H9 (cell line): Measurements from ENCODE around the gene B4GALT6. TPM values are rescaled to one million over a fixed set of nuclear protein-coding genes. Genes with fewer than 3 reads are reported as not detected.

ENCODE experiments used
- DNase-seq: peaks from one replicate; pipeline ENCODE4 v3.0.0-alpha.2; 2017
- H2AFZ ChIP-seq: one replicate; pipeline ENCODE4 v1.6.1; 2013; ENCODE audit warnings: mild to moderate bottlenecking, low read length, control low read depth, moderate library complexity
- H2AK5ac ChIP-seq: 2 replicates; pipeline ENCODE4 v1.6.1; 2013; ENCODE audit warnings: low read length, control low read depth, mixed read lengths; ENCODE audit not compliant: insufficient read length
- H2BK120ac ChIP-seq: one replicate; pipeline ENCODE4 v1.6.1; 2013; ENCODE audit warnings: low read depth, mild to moderate bottlenecking, low read length, control low read depth, inconsistent platforms; ENCODE audit not compliant: poor library complexity, severe bottlenecking
- H2BK12ac ChIP-seq: 2 replicates; pipeline ENCODE4 v1.6.1; 2013; ENCODE audit warnings: low read length, control low read depth, mixed read lengths, low read depth; ENCODE audit not compliant: insufficient read length
- H2BK15ac ChIP-seq: 2 replicates; pipeline ENCODE4 v1.6.1; 2013; ENCODE audit warnings: low read depth, low read length, control low read depth
- H2BK20ac ChIP-seq: one replicate; pipeline ENCODE4 v1.6.1; 2013; ENCODE audit warnings: low read depth, mild to moderate bottlenecking, low read length, control low read depth, inconsistent platforms; ENCODE audit not compliant: poor library complexity, severe bottlenecking
- H2BK5ac ChIP-seq: 2 replicates; pipeline ENCODE4 v1.6.1; 2013; ENCODE audit warnings: low read length, control low read depth, mixed read lengths; ENCODE audit not compliant: insufficient read length
- H3K14ac ChIP-seq: 2 replicates; pipeline ENCODE4 v1.6.1; 2013; ENCODE audit warnings: low read length, control low read depth; ENCODE audit not compliant: insufficient read depth
- H3K18ac ChIP-seq: 2 replicates; pipeline ENCODE4 v1.6.1; 2013; ENCODE audit warnings: low read depth, mild to moderate bottlenecking, mixed read lengths, low read length, control low read depth; ENCODE audit not compliant: insufficient read length
- H3K23ac ChIP-seq: 2 replicates; pipeline ENCODE4 v1.6.1; 2013; ENCODE audit warnings: low read length, control low read depth, mixed read lengths, low read depth; ENCODE audit not compliant: insufficient read length
- H3K23me2 ChIP-seq: 2 replicates; pipeline ENCODE4 v1.6.1; 2013; ENCODE audit warnings: low read depth, mild to moderate bottlenecking, mixed read lengths, low read length, control low read depth; ENCODE audit not compliant: insufficient read length, poor library complexity, severe bottlenecking
- H3K27ac ChIP-seq: 2 replicates; pipeline ENCODE4 v1.5.1; 2013; ENCODE audit warnings: low read length, control low read depth, mixed read lengths, low read depth; ENCODE audit not compliant: insufficient read length
- H3K27me3 ChIP-seq: 2 replicates; pipeline ENCODE4 v1.6.1; 2013; ENCODE audit warnings: low read length, control low read depth, inconsistent platforms; ENCODE audit not compliant: insufficient read depth
- H3K4ac ChIP-seq: 2 replicates; pipeline ENCODE4 v1.6.1; 2013; ENCODE audit warnings: low read depth, mild to moderate bottlenecking, control low read depth, inconsistent platforms, low read length, moderate library complexity
- H3K4me1 ChIP-seq: 2 replicates; pipeline ENCODE4 v1.6.1; 2013; ENCODE audit warnings: low read length, control low read depth, inconsistent platforms; ENCODE audit not compliant: insufficient read depth
- H3K4me2 ChIP-seq: 2 replicates; pipeline ENCODE4 v1.6.1; 2013; ENCODE audit warnings: low read length, control low read depth, mixed read lengths; ENCODE audit not compliant: insufficient read length, insufficient read depth
- H3K56ac ChIP-seq: 2 replicates; pipeline ENCODE4 v1.6.1; 2013; ENCODE audit warnings: low read depth, mild to moderate bottlenecking, mixed read lengths, low read length, control low read depth; ENCODE audit not compliant: insufficient read length
- H3K79me1 ChIP-seq: 2 replicates; pipeline ENCODE4 v1.6.1; 2013; ENCODE audit warnings: low read depth, mild to moderate bottlenecking, moderate library complexity, low read length, control low read depth, inconsistent platforms; ENCODE audit not compliant: insufficient read depth, poor library complexity, severe bottlenecking
- H3K79me2 ChIP-seq: 2 replicates; pipeline ENCODE4 v1.6.1; 2013; ENCODE audit warnings: low read length, control low read depth, inconsistent platforms; ENCODE audit not compliant: insufficient read depth
- H3K9ac ChIP-seq: 2 replicates; pipeline ENCODE4 v1.6.1; 2013; ENCODE audit warnings: low read length, control low read depth, mixed read lengths; ENCODE audit not compliant: insufficient read length; ENCODE audit errors: extremely low read depth
- H3K9me3 ChIP-seq: one replicate; pipeline ENCODE4 v1.6.1; 2013; ENCODE audit warnings: low read depth, low read length, inconsistent platforms; ENCODE audit not compliant: control insufficient read depth
- H3T11ph ChIP-seq: one replicate; pipeline ENCODE4 v1.6.1; 2013; ENCODE audit warnings: mild to moderate bottlenecking, low read length, control low read depth, inconsistent platforms
- H4K20me1 ChIP-seq: one replicate; pipeline ENCODE4 v1.6.1; 2013; ENCODE audit not compliant: control insufficient read depth, insufficient read length, insufficient read depth
- H4K5ac ChIP-seq: 2 replicates; pipeline ENCODE4 v1.6.1; 2013; ENCODE audit warnings: low read depth, mild to moderate bottlenecking, mixed read lengths, low read length, control low read depth; ENCODE audit not compliant: insufficient read length
- H4K8ac ChIP-seq: replicated peaks from 2 replicates; pipeline ENCODE4 v1.6.1; 2013; ENCODE audit warnings: low read length, control low read depth, mixed read lengths, low read depth; ENCODE audit not compliant: insufficient read length
- H4K91ac ChIP-seq: 2 replicates; pipeline ENCODE4 v1.6.1; 2013; ENCODE audit warnings: low read depth, mild to moderate bottlenecking, moderate library complexity, mixed read lengths, low read length, control low read depth; ENCODE audit not compliant: insufficient read length
- H3K27ac Mint-ChIP-seq, 3 experiments: 2 replicates in 2 of 3; 3 replicates in 1 of 3; pipeline ENCODE4 v1.8.0; 2020 to 2021; ENCODE audit warnings: mixed read lengths in 3 of 3, mild to moderate bottlenecking in 1 of 3, moderate library complexity in 1 of 3
- H3K27me3 Mint-ChIP-seq: 2 replicates; pipeline ENCODE4 v1.8.0; 2021; ENCODE audit warnings: low read depth, mild to moderate bottlenecking, moderate library complexity, mixed read lengths
- H3K36me3 Mint-ChIP-seq, 3 experiments: 2 replicates in 2 of 3; 3 replicates in 1 of 3; pipeline ENCODE4 v1.8.0; 2020 to 2021; ENCODE audit warnings: low read depth in 3 of 3, mixed read lengths in 3 of 3; ENCODE audit not compliant: insufficient read depth in 1 of 3
- H3K4me1 Mint-ChIP-seq, 2 experiments: 2 replicates each; pipeline ENCODE4 v1.8.0; 2020; ENCODE audit warnings: mixed read lengths in 2 of 2
- H3K4me3 Mint-ChIP-seq, 2 experiments: 2 replicates in 1 of 2; 3 replicates in 1 of 2; pipeline ENCODE4 v1.8.0; 2020 to 2021; ENCODE audit warnings: mild to moderate bottlenecking in 2 of 2, mixed read lengths in 2 of 2, moderate library complexity in 1 of 2
- H3K9me3 Mint-ChIP-seq, 2 experiments: 2 replicates in 1 of 2; 3 replicates in 1 of 2; pipeline ENCODE4 v1.8.0; 2020; ENCODE audit warnings: mild to moderate bottlenecking in 2 of 2, mixed read lengths in 2 of 2, moderate library complexity in 1 of 2
- CTCF ChIP-seq: fragments of 200-600 bp; sonication (generic); conservative IDR thresholded peaks from 3 replicates; pipeline ENCODE4 v1.8.0; 2021; ENCODE audit warnings: antibody characterized with exemption, mild to moderate bottlenecking
- WGBS: extraction: QIAGEN DNeasy Blood & Tissue Kit; methylation state at CpG from one replicate; pipeline ENCODE4 v1.1.7; 2013; ENCODE audit warnings: missing lambda C conversion rate, low lambda C conversion rate, mixed read lengths; ENCODE audit not compliant: insufficient read length; ENCODE audit errors: extremely low coverage; 5-methylcytosine and 5-hydroxymethylcytosine counted together
- total RNA-seq: library from RNA; stranded (reverse); gene quantifications from 2 replicates; pipeline ENCODE4 v1.2.1, GENCODE V29; 2021

B4GALT6 gene
- total RNA-seq, 1 experiment from 2014 or later = 34.1 TPM

GRCh38 chr18:31578126-31578525 lies 106.3 kb downstream of the B4GALT6 start:
- H2BK5ac ChIP-seq = no peak overlapping the region
- no CpG with 5 or more reads among the region's 4 CpGs for WGBS
- H3K23me2 ChIP-seq = no peaks in the 10 kb centered on the region
- H2AK5ac ChIP-seq = no peak overlapping the region
- no peaks in the 10 kb centered on the region for H3K9me3 Mint-ChIP-seq
- H3T11ph ChIP-seq = no peak overlapping the region
- no peaks in the 10 kb centered on the region for H3K79me1 ChIP-seq
- H3K14ac ChIP-seq = no peak overlapping the region
- no peak overlapping the region for H3K18ac ChIP-seq
- no peaks in the 10 kb centered on the region for H3K4me1 ChIP-seq
- no peaks in the 10 kb centered on the region; the same call in 1 of the 2 replicates for H3K27me3 Mint-ChIP-seq
- H4K91ac ChIP-seq = no peak overlapping the region
- H3K4me3 Mint-ChIP-seq = no peak overlapping the region
- no peaks in the 10 kb centered on the region for H3K36me3 Mint-ChIP-seq
- no peaks in the 10 kb centered on the region for H3K27me3 ChIP-seq
- H2BK20ac ChIP-seq = no peak overlapping the region
- no peak overlapping the region for H3K27ac Mint-ChIP-seq
- no peaks in the 10 kb centered on the region for H3K4me1 Mint-ChIP-seq
- H3K9me3 ChIP-seq = no peaks in the 10 kb centered on the region
- no peak overlapping the region for H3K4me2 ChIP-seq
- H3K23ac ChIP-seq = no peak overlapping the region
- no peak overlapping the region for H3K27ac ChIP-seq
- no peak overlapping the region for H2BK12ac ChIP-seq
- no peak for DNase-seq
- no peak overlapping the region for H4K8ac ChIP-seq
- TF ChIP-seq CTCF = no peak
- H3K79me2 ChIP-seq = no peaks in the 10 kb centered on the region
- H3K56ac ChIP-seq = no peak overlapping the region
- H2BK15ac ChIP-seq = no peak overlapping the region
- H2BK120ac ChIP-seq = no peak overlapping the region
- no peaks in the 10 kb centered on the region for H4K20me1 ChIP-seq
- no peak overlapping the region for H4K5ac ChIP-seq
- no peak overlapping the region for H2AFZ ChIP-seq
- H3K9ac ChIP-seq = no peak overlapping the region
- H3K4ac ChIP-seq = no peak overlapping the region
